GM19467 (cell line): ENCODE measurements around the gene TOMM7.
"Not testable (repeated sequence)": the region's sequence is repeated elsewhere in the genome, so short reads cannot be mapped to it uniquely, and the experiment has no call there.

Experiments used
- ATAC-seq: cut with Tn5 transposase; IDR thresholded peaks from one replicate; pipeline ENCODE4 v1.9.1; 2021; ENCODE audit warnings: mild to moderate bottlenecking, moderate library complexity; ENCODE audit not compliant: unreplicated experiment

Gene TOMM7

GRCh38 chr7:22854158-22855048 is 31.8 kb upstream of the TOMM7 start:
- peak; percentile 83 for ATAC-seq

GRCh38 chr7:22853674-22854157 is 31.1 kb upstream of the TOMM7 start:
- ATAC-seq: peak; percentile 26

- ATAC-seq: no peak
Observed at GRCh38 chr7:22853138-22853537, 30.5 kb upstream of the TOMM7 start.

- no peak for ATAC-seq
Observed at GRCh38 chr7:22851145-22851544, 28.5 kb upstream of the TOMM7 start.

- ATAC-seq: not testable (repeated sequence)
Observed at GRCh38 chr7:22850394-22850793, 27.7 kb upstream of the TOMM7 start.

- no peak for ATAC-seq
Observed at GRCh38 chr7:22849662-22850061, 27.0 kb upstream of the TOMM7 start.

GRCh38 chr7:22849172-22849571 is 26.5 kb upstream of the TOMM7 start:
- ATAC-seq: no peak

- ATAC-seq: no peak
Observed at GRCh38 chr7:22846961-22847360, 24.3 kb upstream of the TOMM7 start.

GRCh38 chr7:22845221-22845834 is 22.7 kb upstream of the TOMM7 start:
- no peak for ATAC-seq

- no peak for ATAC-seq
Observed at GRCh38 chr7:22843681-22844309, 21.1 kb upstream of the TOMM7 start.

- ATAC-seq: no peak
Observed at GRCh38 chr7:22842973-22843372, 20.3 kb upstream of the TOMM7 start.

GRCh38 chr7:22842383-22842941 is 19.8 kb upstream of the TOMM7 start:
- ATAC-seq: no peak

- no peak for ATAC-seq
Observed at GRCh38 chr7:22841954-22842353, 19.3 kb upstream of the TOMM7 start.

- no peak for ATAC-seq
Observed at GRCh38 chr7:22837308-22837707, 14.7 kb upstream of the TOMM7 start.

GRCh38 chr7:22836506-22836905 is 13.9 kb upstream of the TOMM7 start:
- ATAC-seq: not testable (repeated sequence)

GRCh38 chr7:22833957-22834356 is 11.3 kb upstream of the TOMM7 start:
- no peak for ATAC-seq

GRCh38 chr7:22833113-22833855 is 10.6 kb upstream of the TOMM7 start:
- no peak for ATAC-seq

- ATAC-seq: no peak
Observed at GRCh38 chr7:22832401-22832800, 9.8 kb upstream of the TOMM7 start.

- ATAC-seq: no peak
Observed at GRCh38 chr7:22831602-22832305, 9.1 kb upstream of the TOMM7 start.

- no peak for ATAC-seq
Observed at GRCh38 chr7:22827563-22827962, 4.9 kb upstream of the TOMM7 start.
